Effector memory CD4-positive, alpha-beta T cell (primary cell): ENCODE results near the gene IFFO2.
"Not testable (repeated sequence)": the region's sequence is repeated elsewhere in the genome, so short reads cannot be mapped to it uniquely, and the experiment has no call there.

ENCODE experiments used
- DNase-seq, 3 donors: peaks; one replicate each; pipeline ENCODE4 v3.0.0-alpha.2; 2020
- H3K27ac ChIP-seq: 2 replicates; pipeline ENCODE4 v1.7.0; 2013; ENCODE audit warnings: mild to moderate bottlenecking, low read length, moderate library complexity; ENCODE audit not compliant: insufficient read depth, poor library complexity, severe bottlenecking
- H3K27me3 ChIP-seq: replicated peaks from 2 replicates; pipeline ENCODE4 v1.7.0; 2013; ENCODE audit warnings: mild to moderate bottlenecking, low read length; ENCODE audit not compliant: insufficient read depth, control insufficient read depth, poor library complexity, severe bottlenecking
- H3K36me3 ChIP-seq: 2 replicates; pipeline ENCODE4 v1.7.0; 2013; ENCODE audit warnings: mild to moderate bottlenecking, low read length, moderate library complexity; ENCODE audit not compliant: control insufficient read depth, insufficient read depth
- H3K4me1 ChIP-seq: 2 replicates; pipeline ENCODE4 v1.7.0; 2013; ENCODE audit warnings: low read length, mild to moderate bottlenecking; ENCODE audit not compliant: control insufficient read depth, insufficient read depth, poor library complexity, severe bottlenecking
- H3K4me3 ChIP-seq: 2 replicates; pipeline ENCODE4 v1.7.0; 2013; ENCODE audit warnings: low read length, low read depth, mild to moderate bottlenecking; ENCODE audit not compliant: insufficient read depth, poor library complexity, severe bottlenecking
- H3K9me3 ChIP-seq: 2 replicates; pipeline ENCODE4 v1.7.0; 2013; ENCODE audit warnings: mild to moderate bottlenecking, low read length, moderate library complexity; ENCODE audit not compliant: control insufficient read depth

Gene IFFO2

DNA sequence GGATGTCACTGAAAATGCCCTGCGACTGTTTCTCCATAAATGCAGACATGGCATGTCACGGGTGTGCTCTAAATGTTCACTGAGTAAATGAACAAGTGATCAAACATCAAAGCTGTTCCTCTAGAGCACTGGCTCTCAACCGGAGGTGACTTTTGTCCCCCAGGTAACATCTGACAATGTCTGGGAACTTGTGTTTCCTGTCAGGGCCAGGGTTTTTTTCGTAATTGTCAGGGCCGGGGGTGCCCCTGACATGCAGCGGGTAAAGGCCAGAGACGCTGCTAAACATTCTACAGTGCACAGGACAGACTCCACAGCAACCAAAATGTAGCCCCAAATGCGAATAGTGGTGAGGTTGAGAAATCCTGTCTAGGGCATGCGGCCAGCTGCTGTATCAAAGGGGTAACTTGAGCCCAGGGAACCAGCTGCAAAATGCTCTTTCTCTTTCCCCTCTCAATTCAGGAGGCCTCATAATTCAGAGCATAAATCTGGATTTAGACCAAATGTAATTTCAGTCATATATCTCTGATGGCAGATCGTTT, 56.1 kb downstream of the IFFO2 start:
- Histone ChIP-seq H3K27me3 (no peaks in the 10 kb centered on the region), H3K36me3 (no peaks in the 10 kb centered on the region), H3K27ac (no peak overlapping the region), H3K4me3 (no peak overlapping the region), H3K4me1 (peaks cover 14% of the 10 kb centered on the region), H3K9me3 (no peaks in the 10 kb centered on the region)
- no peak for DNase-seq

DNA sequence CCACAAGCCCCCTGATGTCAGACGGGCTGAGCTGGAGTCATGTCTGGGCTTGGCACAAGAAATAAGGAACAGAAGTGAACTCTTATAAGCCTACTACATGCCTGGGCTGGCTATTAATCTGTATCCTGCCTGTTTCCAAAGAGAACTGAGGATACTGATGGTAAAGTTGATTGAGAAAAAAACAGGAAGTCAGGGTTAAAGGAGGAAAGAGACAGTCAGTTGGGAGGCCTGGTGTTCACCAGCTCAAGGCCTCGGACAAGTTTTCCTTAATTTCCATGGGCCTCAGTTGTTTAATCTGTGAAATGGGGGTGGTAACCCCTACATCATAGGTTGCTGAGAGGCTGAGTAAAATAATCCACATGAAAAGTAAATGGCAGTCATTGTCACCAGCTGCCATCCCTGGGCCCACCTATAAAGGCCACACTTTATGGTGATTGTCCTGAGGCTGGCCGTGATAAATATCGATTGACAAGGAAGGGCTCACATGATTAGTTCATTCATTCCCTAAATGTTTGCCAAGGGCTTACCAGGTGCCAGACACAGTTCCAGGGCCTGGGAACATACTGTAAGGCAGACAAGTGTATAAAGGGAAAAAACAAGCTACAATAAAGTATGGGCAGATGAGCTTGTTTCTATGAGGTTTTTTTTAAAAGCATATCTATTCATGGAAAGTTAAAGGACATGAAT, 57.0 kb downstream of the IFFO2 start:
- H3K9me3 ChIP-seq = no peaks in the 10 kb centered on the region
- no peaks in the 10 kb centered on the region for H3K36me3 ChIP-seq
- no peak overlapping the region for H3K4me3 ChIP-seq
- no peak for DNase-seq
- H3K4me1 ChIP-seq = peaks cover 14% of the 10 kb centered on the region
- H3K27me3 ChIP-seq = no peaks in the 10 kb centered on the region
- no peak overlapping the region for H3K27ac ChIP-seq

DNA sequence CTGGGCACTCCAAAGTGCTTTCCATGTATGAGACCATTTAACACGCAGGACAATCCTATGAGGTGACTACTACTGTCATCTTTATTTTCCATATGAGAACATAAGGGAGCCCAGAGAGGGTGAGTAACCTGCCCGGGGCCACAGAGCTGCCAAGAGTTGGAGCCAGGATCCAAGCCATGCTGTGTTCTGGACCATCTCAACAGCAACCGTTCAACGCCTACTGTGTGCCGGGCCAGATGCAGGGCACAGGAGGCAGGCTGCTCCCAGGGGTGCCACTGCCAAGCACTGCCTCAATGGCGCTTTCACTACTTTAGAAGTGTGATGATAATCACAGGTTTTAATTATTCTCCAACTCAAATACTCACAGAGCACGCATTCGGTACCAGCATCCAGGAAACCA, 57.9 kb downstream of the IFFO2 start:
- no peak overlapping the region for H3K4me3 ChIP-seq
- H3K27ac ChIP-seq = no peak overlapping the region
- H3K4me1 ChIP-seq = peaks cover 14% of the 10 kb centered on the region
- no peaks in the 10 kb centered on the region for H3K27me3 ChIP-seq
- no peaks in the 10 kb centered on the region for H3K36me3 ChIP-seq
- DNase-seq = no peak
- no peaks in the 10 kb centered on the region for H3K9me3 ChIP-seq

DNA sequence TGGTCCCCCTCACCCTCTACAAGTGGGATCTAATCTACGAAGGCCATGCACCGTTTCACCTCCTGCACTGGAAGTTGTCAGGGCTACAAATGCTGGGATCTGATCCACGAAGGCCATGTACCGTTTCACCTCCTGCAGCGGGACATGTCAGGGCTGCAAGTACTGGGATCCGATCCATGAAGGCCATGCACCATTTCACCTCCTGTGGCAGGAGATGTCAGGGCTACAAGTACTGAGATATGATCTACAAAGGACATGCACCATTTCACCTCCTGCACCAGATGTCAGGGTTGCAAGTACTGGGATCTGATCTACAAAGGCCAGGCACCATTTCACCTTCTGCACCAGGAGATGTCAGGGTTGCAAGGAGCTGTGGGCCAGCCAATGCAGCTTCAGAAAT, 61.2 kb downstream of the IFFO2 start:
- DNase-seq = no peak
- Histone ChIP-seq H3K4me3 (no peak overlapping the region), H3K4me1 (no peaks in the 10 kb centered on the region), H3K9me3 (no peaks in the 10 kb centered on the region), H3K27me3 (no peaks in the 10 kb centered on the region), H3K27ac (no peak overlapping the region), H3K36me3 (no peaks in the 10 kb centered on the region)

DNA sequence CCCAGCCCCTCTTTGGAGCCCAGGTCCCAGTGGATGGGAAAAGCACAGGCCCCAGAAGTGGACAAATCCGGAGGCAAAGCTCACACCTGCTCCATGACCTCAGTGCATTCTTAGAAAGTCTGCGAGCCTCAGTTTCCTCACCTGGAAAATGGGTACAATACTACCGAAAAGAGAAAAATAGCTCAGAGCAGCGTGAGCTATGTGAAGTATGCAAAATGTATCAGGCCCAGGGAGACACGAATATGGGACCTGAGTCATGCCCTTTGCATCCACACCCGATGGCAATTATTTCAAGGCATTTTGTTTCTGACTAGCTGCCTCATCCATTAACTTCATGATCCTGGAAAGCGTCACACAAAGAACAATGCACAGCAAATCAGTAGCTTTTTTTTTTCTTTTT, 63.4 kb downstream of the IFFO2 start:
- DNase-seq = no peak
- Histone ChIP-seq H3K36me3 (no peaks in the 10 kb centered on the region), H3K9me3 (no peaks in the 10 kb centered on the region), H3K4me1 (no peaks in the 10 kb centered on the region), H3K4me3 (no peak overlapping the region), H3K27me3 (no peaks in the 10 kb centered on the region), H3K27ac (no peak overlapping the region)

DNA sequence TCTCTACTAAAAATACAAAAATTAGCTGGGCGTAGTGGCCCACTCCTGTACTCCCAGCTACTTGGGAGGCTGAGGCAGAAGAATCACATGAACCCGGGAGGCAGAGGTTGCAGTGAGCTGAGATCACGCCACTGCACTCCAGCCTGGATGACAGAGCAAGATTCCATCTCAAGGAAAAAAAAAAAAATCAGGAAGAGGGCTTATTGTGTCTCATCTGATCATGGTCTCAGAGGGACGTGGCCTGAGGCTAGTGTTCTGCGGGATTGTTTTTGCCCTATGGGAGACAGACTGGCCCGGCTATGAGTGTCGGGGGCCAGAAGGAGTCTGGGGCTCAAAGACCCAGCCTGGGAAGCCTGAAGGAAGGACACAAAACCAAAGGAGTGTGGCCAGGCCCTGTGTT, 64.6 kb downstream of the IFFO2 start:
- not testable (repeated sequence) for H3K4me1 ChIP-seq, H3K9me3 ChIP-seq, H3K4me3 ChIP-seq, H3K27ac ChIP-seq, DNase-seq, H3K36me3 ChIP-seq, H3K27me3 ChIP-seq

DNA sequence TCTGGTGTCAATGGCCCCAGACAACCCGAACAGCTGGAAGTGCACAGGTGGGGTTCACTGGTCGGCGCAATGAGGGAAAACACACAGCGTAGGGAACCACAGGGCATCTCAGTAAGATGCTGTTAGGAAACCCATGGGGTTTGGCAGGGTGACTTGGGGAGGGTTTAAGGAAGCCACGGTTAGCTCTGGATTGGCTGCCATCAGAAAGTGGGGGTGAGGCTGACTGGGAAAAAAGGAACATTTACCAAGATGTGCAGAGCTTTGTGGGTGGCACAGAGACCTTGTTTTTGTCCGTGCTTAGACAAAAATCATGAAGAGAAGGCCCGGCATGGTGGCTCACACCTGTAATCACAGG, 65.1 kb downstream of the IFFO2 start:
- DNase-seq = no peak
- Histone ChIP-seq H3K27ac (no peak overlapping the region), H3K27me3 (no peaks in the 10 kb centered on the region), H3K4me1 (no peaks in the 10 kb centered on the region), H3K9me3 (no peaks in the 10 kb centered on the region), H3K4me3 (no peak overlapping the region), H3K36me3 (no peaks in the 10 kb centered on the region)

DNA sequence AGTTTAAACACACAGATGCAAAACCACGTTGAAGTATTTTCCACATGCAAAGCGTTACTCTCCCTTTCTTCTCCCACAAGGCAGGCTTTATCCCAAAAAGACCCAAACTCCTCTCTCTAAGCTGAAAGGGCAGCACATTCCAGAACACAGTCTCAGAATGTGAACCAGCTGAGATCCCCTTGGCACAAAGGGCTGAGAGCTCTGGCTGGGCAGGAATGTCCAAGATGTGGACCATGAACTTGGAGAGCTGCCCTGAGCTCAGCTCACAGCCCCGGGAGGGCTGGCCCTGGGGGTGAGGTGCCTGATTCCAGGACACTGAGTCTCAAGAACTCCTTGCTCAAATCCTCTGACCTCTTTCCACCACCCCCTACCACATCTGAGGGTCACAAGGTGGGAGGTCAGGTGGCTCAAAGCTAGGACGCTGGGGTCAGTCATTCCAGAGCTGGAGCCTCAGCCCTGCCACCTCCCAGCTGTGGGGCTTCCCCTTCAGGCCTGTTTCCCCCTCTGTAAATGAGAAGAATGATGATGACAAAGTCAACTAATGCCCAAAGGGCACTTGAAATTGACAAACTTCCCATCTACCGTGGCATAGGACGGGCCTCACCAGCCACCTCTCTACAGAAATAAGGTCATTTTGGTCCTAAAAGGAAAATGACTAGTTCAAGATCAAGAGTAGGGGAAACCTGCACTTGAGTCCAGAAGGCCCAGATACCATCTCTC, 65.6 kb downstream of the IFFO2 start:
- no peaks in the 10 kb centered on the region for H3K9me3 ChIP-seq
- no peaks in the 10 kb centered on the region for H3K27me3 ChIP-seq
- no peak overlapping the region for H3K4me3 ChIP-seq
- H3K27ac ChIP-seq = no peak overlapping the region
- DNase-seq = no peak
- H3K36me3 ChIP-seq = no peaks in the 10 kb centered on the region
- no peaks in the 10 kb centered on the region for H3K4me1 ChIP-seq

DNA sequence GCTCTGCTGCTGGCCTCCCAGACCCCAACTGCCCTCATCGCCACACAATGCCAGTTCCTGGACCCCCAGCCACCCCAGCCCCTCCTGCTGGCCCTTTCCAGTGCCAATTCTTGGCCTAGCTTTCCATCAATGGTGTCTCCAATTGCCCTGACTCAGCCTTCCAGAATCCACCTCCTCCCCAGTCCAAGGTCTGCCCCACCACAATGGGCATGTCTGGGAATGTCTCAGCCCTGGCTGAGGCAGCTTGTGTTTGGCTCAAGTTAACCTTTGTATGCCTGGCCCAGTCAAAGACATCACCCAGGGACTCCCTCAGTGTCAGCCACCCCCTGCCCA, 70.5 kb downstream of the IFFO2 start:
- DNase-seq = no peak
- Histone ChIP-seq H3K9me3 (no peaks in the 10 kb centered on the region), H3K36me3 (no peaks in the 10 kb centered on the region), H3K27me3 (no peaks in the 10 kb centered on the region), H3K27ac (no peak overlapping the region), H3K4me1 (no peaks in the 10 kb centered on the region), H3K4me3 (no peak overlapping the region)

DNA sequence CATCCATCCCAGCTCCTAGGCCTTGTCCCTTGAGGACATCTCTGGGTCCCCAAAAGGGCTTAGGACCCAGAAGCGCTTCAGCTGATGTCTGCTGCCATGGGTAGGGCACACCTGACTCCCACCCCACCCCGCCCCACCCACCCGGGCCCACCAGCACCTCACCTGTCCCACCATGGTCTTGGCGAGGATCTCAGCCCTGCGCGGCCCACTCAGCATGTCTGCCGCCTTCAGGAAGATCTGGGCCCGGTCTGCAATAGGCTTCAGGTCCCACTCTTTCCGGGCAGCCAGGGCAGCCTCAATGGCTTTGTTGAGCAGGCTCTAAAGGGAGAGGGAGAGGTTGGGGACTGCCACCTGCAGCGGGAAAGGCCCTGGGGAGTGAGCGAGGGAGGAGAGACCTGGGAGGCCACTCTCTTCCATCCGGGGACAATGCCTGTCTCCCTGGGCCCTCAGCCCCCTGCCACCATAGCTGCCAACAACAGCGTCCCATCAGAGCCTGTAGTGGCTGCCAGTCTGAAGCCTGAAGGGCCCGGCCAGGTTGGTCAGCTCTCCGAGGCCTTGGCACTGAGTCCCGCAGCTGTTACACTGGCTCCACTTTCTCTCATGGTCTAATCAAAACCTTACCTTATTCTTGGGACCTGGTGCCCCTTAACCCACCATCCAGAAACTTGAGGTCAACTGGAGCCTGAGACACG, 71.0 kb downstream of the IFFO2 start:
- H3K27ac ChIP-seq = no peak overlapping the region
- no peaks in the 10 kb centered on the region for H3K27me3 ChIP-seq
- H3K4me3 ChIP-seq = no peak overlapping the region
- no peak for DNase-seq
- H3K36me3 ChIP-seq = no peaks in the 10 kb centered on the region
- H3K4me1 ChIP-seq = no peaks in the 10 kb centered on the region
- H3K9me3 ChIP-seq = no peaks in the 10 kb centered on the region
